Aorta (tissue), 5 donors: ENCODE measurements around the gene PDK2. TPM values are rescaled to one million over a fixed set of nuclear protein-coding genes. Genes with fewer than 3 reads are reported as not detected.

Source experiments
- ATAC-seq: fragments of 200-7000 bp; cut with Tn5 transposase; one replicate; pipeline ENCODE4 v1.9.1; 2022; ENCODE audit warnings: moderate library complexity; ENCODE audit not compliant: low FRiP score
- DNase-seq, 2 donors: peaks; one replicate each; pipeline ENCODE4 v3.0.0-alpha.2; 2020
- H3K27ac ChIP-seq, 2 donors: one replicate each; pipeline ENCODE4 v1.5.1; 2013; ENCODE audit warnings: low read length in 2 of 2, mild to moderate bottlenecking in 2 of 2, moderate library complexity in 2 of 2, control low read depth in 1 of 2, inconsistent platforms in 1 of 2, low read depth in 1 of 2
- H3K27me3 ChIP-seq, 2 donors: one replicate each; pipeline ENCODE4 v1.6.1; 2013; ENCODE audit warnings: control low read depth in 1 of 2, low read length in 1 of 2, mild to moderate bottlenecking in 1 of 2, moderate library complexity in 1 of 2; ENCODE audit not compliant: insufficient read depth in 2 of 2, control insufficient read depth in 1 of 2
- H3K36me3 ChIP-seq, 2 donors: one replicate each; pipeline ENCODE4 v1.6.1; 2013; ENCODE audit warnings: control low read depth in 1 of 2, low read length in 1 of 2, mild to moderate bottlenecking in 1 of 2; ENCODE audit not compliant: insufficient read depth in 2 of 2, control insufficient read depth in 1 of 2
- H3K4me1 ChIP-seq, 2 donors: one replicate each; pipeline ENCODE4 v1.6.1; 2013; ENCODE audit warnings: low read length in 2 of 2, control low read depth in 1 of 2, mild to moderate bottlenecking in 1 of 2, moderate library complexity in 1 of 2; ENCODE audit not compliant: insufficient read depth in 2 of 2, control insufficient read depth in 1 of 2
- H3K4me3 ChIP-seq, 2 donors: one replicate each; pipeline ENCODE4 v1.5.1; 2013; ENCODE audit warnings: low read length in 2 of 2, control low read depth in 1 of 2, mild to moderate bottlenecking in 1 of 2
- H3K9me3 ChIP-seq: one replicate; pipeline ENCODE4 v1.6.1; 2013; ENCODE audit warnings: mild to moderate bottlenecking, low read length; ENCODE audit not compliant: control insufficient read depth
- WGBS, 2 donors: extraction: QIAGEN DNeasy Blood & Tissue Kit; methylation state at CpG; one replicate each; pipeline ENCODE4 v1.1.7; 2013; 5-methylcytosine and 5-hydroxymethylcytosine counted together
- intact Hi-C, 2 donors: fragments of 100-400 bp; cut with DNase I; formaldehyde crosslinking; loops; one replicate each; pipeline versions ENCODE4 v1.14.2 to v1.15.0; 2022
- polyA plus RNA-seq, 2 donors: library from polyadenylated mRNA; stranded (reverse); fragments of 200-250 nt; gene quantifications; one replicate each; pipeline ENCODE4 v1.2.3, GENCODE V29; 2013
- total RNA-seq, 2 donors: library from RNA; stranded (reverse); fragmentation: NEBNext Ultra II Directional; extraction: Animal tissue kit (Norgen Biotek cat#: 25700); gene quantifications; one replicate each; pipeline ENCODE4 v1.2.1, GENCODE V29; 2021
- donor health status: healthy with polysubstance abuse.
- donor health status: Bipolar disorder and iron deficiency.
- donor health status: DM: no; HTN: no; CAD: no.
- donor health status: DM: no; HTN: no; CAD: no.
- donor health status: DM: yes; HTN: yes; CAD: no.

PDK2 gene
- total and polyA plus RNA-seq, 4 donors: 15.0 to 45.8 (median 41.1) TPM

DNA sequence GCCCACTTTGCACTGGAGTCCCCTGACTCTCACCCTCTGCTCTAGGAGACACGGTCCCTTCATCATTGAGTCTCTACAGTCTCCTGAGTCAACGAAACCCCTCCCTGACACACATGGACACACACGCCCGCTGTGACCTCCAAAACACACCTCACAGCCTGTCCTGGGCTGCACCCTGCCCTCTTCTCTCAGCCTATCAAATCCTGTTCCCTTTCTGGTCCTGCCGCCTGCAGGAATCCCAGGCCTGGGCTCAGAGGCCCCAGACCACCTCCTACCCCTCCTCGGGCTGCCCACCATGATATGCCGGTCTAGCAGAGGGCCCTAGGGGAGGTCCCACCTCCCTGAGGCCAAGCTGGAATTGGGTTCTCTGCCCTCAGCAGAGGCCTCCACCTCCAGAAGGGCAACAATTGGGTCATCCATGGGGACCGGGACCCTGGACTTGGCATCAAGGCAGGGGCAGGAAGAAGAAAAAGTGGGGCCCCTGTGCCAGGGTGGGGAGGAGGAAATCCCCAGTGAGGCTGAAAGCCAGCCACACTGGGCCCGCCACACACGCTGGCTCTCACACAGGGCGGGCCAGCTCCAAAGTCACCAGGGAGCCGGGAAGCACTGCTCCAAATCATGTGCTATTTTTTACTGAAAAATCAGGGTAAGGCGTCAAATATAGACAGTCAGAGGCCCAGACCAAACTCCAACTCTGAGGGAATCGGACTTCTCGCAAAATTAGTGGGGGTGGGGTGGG lies 51.9 kb downstream of the PDK2 start:
- WGBS, 2 donors: 7 to 9% methylated on average over 15 of the region's 15 CpGs
- no peak overlapping the region for H3K4me3 ChIP-seq
- intact Hi-C loops: loop anchor here in 1 of 2 donors (1.0 to 10.0 kb wide), 3 partner anchors 14 to 50 kb away; partner anchors contain the start of gene PDK2
- H3K27ac ChIP-seq: peak overlapping the region; percentile 39 to 74
- DNase-seq: peak in 1 of 2 donors; percentile 72
- no peaks in the 10 kb centered on the region for H3K27me3 ChIP-seq
- no peaks in the 10 kb centered on the region for H3K9me3 ChIP-seq
- ATAC-seq: peak; percentile 52
- H3K4me1 ChIP-seq: peaks cover 0 to 3% of the 10 kb centered on the region in 2 donors
- H3K36me3 ChIP-seq: no peaks in the 10 kb centered on the region

DNA sequence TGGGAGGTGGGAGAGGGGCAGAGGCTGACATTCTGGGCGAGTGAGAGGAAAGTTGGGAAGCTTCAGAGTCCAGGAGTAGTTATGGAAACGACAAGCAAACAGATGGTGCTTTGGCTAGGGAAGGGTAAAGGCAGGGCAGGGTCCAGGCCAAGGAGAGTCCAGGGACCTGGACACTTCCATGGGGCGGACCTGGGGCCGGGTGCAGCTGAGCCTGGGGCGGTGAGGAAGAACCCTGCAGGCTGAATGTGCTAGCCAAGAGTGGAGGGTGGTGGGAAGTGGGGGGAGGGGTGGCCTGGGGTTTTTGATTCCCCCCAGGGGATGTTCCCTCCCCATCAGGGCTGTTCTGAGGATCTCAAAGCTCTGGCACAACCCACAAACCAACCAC lies 52.7 kb downstream of the PDK2 start:
- H3K27me3 ChIP-seq: no peaks in the 10 kb centered on the region
- 0 to 2% methylated on average over 5 of the region's 5 CpGs for WGBS, 2 donors
- intact Hi-C loops: loop anchor here in 1 of 2 donors (1.0 to 10.0 kb wide), 3 partner anchors 15 to 51 kb away; partner anchors contain the start of gene PDK2
- H3K36me3 ChIP-seq: no peaks in the 10 kb centered on the region
- peaks cover 0 to 3% of the 10 kb centered on the region in 2 donors for H3K4me1 ChIP-seq
- no peaks in the 10 kb centered on the region for H3K9me3 ChIP-seq
- DNase-seq (peak in 1 of 2 donors; percentile 69), ATAC-seq (peak; percentile 12)
- H3K27ac ChIP-seq: peak overlapping the region; percentile 39 to 74
- peak overlapping the region in 1 of 2 donors; percentile 75 for H3K4me3 ChIP-seq

- Histone ChIP-seq H3K27ac (peak overlapping the region in 1 of 2 donors; percentile 50), H3K36me3 (no peaks in the 10 kb centered on the region), H3K27me3 (no peaks in the 10 kb centered on the region), H3K4me1 (peaks cover 0 to 3% of the 10 kb centered on the region in 2 donors), H3K4me3 (peak overlapping the region; percentile 75 to 80), H3K9me3 (no peaks in the 10 kb centered on the region)
- DNase-seq (peak; percentile 83 to 91), ATAC-seq (peak; percentile 6)
- intact Hi-C loops: loop anchor here in 1 of 2 donors (5.0 to 10.0 kb wide), 2 partner anchors 46 to 51 kb away; partner anchors contain the start of gene PDK2
- WGBS, 2 donors: 1% methylated on average over 20 to 25 of the region's 25 CpGs
Observed at GRCh38 chr17:50148226-50149090, 53.3 kb downstream of the PDK2 start.

DNA sequence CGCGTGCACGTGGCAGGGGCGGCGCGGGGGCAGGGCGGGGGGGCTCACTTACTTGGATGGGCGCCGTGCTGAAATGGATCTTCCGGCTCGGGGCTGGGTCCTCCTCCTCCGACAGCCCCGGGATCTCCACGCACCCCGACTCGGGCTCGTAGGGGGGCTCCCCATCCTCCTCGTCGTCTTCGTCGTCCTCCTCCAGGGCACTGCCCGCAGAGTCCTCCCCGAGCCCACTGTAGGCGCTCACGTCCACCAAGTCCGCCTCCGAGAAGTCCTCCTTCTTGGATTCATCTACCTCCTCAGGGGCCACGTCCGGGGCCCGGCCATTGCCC lies 53.9 kb downstream of the PDK2 start:
- H3K27me3 ChIP-seq: no peaks in the 10 kb centered on the region
- H3K9me3 ChIP-seq: no peaks in the 10 kb centered on the region
- WGBS, 2 donors: 0% methylated on average over 19 to 30 of the region's 30 CpGs
- H3K4me3 ChIP-seq: peak overlapping the region; percentile 75 to 80
- no peak for ATAC-seq
- H3K36me3 ChIP-seq: no peaks in the 10 kb centered on the region
- no peak for DNase-seq
- H3K27ac ChIP-seq: peak overlapping the region; percentile 78 to 83
- H3K4me1 ChIP-seq: peaks cover 0 to 3% of the 10 kb centered on the region in 2 donors
- intact Hi-C loops: loop anchor here in 1 of 2 donors (5.0 to 10.0 kb wide), 2 partner anchors 46 to 52 kb away; partner anchors contain the start of gene PDK2

DNA sequence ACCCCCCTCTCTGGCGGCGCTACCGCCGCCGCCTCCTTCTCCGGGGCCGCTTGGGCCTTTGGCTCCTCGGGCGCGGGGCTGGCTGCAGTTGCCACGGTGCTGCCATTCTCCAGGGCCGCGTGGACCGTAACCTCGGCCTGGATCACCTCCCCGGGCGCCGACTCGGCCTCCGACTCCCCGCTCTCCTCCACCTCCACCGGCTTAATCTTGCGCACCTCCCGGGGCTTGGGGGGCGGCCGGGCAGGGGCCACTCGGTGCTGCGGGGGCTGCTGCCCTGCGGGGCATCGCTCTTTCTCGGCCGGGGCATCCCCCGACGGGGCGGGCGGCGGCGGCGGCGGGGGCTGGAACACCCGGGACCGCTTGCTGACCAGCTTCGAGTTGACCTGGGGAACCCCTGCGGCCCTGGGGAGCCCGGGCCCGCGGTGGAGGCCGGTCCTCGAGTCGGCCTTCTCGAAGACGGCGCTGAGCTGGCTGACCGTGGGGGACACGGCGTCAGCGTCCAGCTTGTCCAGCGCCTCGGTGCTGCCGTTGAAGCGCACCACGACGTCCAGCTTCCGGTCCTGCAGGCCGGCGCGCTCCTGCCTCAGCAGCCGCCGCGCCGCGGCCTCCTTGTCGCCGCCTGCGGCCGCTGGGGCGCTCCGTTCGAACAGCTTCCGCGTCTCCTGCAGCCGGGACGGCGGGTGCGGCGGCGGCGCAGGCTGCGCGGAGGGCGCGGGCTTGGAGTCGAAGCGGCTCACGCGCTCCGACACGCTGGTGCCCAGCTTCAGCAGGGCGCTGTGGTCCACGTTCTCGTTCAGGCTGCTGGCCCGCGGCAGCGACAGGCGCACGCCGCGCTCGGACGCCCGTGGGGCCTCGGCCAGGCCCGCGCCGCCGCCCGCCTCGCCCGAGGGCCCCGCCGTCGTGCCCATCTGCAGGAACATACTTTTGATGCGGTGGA lies 54.5 kb downstream of the PDK2 start:
- 0% methylated on average over 99 to 123 of the region's 123 CpGs for WGBS, 2 donors
- DNase-seq: peak; percentile 77 to 87
- Histone ChIP-seq H3K36me3 (no peaks in the 10 kb centered on the region), H3K27ac (peak overlapping the region; percentile 78 to 83), H3K27me3 (no peaks in the 10 kb centered on the region), H3K9me3 (no peaks in the 10 kb centered on the region), H3K4me1 (peaks cover 3% of the 10 kb centered on the region in 2 donors), H3K4me3 (peak overlapping the region; percentile 75 to 80)
- ATAC-seq: no peak
- intact Hi-C loops: loop anchor here in 1 of 2 donors (5.0 to 10.0 kb wide), 2 partner anchors 45 to 52 kb away; partner anchors contain the start of gene PDK2

GRCh38 chr17:50150354-50151040 lies 55.3 kb downstream of the PDK2 start, which contains the start of gene PPP1R9B:
Gene PPP1R9B (minus strand): TSS chr17:50150677. CDS start chr17:50150513, 164 bp downstream.
- peak within 1 kb of the TSS; percentile 75 to 80 for H3K4me3 ChIP-seq
- WGBS, 2 donors: 0% methylated on average over 55 to 69 of the region's 69 CpGs
- H3K9me3 ChIP-seq: no peaks in the 10 kb centered on the region
- DNase-seq: no peak
- no peaks in the 10 kb centered on the region for H3K36me3 ChIP-seq
- H3K27me3 ChIP-seq: no peaks in the 10 kb centered on the region
- peaks cover 3 to 6% of the 10 kb centered on the region in 2 donors for H3K4me1 ChIP-seq
- H3K27ac ChIP-seq: peak within 1 kb of the TSS; percentile 78 to 83
- intact Hi-C loops: no loop called here
- no peak for ATAC-seq

GRCh38 chr17:50151041-50151936 lies 56.1 kb downstream of the PDK2 start:
- Histone ChIP-seq H3K27me3 (no peaks in the 10 kb centered on the region), H3K27ac (peak overlapping the region; percentile 44 to 60), H3K9me3 (no peaks in the 10 kb centered on the region), H3K4me1 (peaks cover 3 to 6% of the 10 kb centered on the region in 2 donors), H3K4me3 (peak overlapping the region; percentile 75 to 80), H3K36me3 (no peaks in the 10 kb centered on the region)
- ATAC-seq (peak; percentile 84), DNase-seq (peak; percentile 96 to 97)
- 0 to 1% methylated on average over 30 to 40 of the region's 40 CpGs for WGBS, 2 donors
- intact Hi-C loops: no loop called here
